ENCODE measurements around the gene GABBR2.

GABBR2 gene

DNA sequence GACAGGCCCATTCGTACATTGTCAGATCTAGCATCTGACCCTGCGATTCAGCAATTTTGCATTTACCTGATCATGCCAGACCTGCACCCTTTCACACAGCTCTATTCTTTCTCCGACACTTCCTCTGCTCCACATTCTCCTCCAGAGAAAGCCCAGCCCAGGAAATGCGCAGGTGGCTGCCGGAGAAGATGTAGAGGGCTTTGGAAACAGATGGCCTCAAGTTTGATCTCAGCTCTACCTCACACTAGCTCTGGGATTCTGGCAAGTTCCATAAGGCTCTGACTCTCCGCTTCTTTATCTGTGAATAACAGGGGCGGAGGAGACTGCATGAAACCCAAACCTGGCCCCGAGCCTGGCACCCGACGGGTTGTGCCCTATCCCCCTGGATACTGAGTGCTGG lies 61.5 kb downstream of the GABBR2 start:
- FAIRE-seq (no peak), DNase-seq (ENCODE audit: insufficient read length, low spot score) (no peak)
- TF ChIP-seq, protein P1, sequence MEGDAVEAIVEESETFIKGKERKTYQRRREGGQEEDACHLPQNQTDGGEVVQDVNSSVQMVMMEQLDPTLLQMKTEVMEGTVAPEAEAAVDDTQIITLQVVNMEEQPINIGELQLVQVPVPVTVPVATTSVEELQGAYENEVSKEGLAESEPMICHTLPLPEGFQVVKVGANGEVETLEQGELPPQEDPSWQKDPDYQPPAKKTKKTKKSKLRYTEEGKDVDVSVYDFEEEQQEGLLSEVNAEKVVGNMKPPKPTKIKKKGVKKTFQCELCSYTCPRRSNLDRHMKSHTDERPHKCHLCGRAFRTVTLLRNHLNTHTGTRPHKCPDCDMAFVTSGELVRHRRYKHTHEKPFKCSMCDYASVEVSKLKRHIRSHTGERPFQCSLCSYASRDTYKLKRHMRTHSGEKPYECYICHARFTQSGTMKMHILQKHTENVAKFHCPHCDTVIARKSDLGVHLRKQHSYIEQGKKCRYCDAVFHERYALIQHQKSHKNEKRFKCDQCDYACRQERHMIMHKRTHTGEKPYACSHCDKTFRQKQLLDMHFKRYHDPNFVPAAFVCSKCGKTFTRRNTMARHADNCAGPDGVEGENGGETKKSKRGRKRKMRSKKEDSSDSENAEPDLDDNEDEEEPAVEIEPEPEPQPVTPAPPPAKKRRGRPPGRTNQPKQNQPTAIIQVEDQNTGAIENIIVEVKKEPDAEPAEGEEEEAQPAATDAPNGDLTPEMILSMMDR (IDR thresholded peaks at IDR 0.05; ENCODE audit: insufficient read depth, missing control alignments) = no peak

DNA sequence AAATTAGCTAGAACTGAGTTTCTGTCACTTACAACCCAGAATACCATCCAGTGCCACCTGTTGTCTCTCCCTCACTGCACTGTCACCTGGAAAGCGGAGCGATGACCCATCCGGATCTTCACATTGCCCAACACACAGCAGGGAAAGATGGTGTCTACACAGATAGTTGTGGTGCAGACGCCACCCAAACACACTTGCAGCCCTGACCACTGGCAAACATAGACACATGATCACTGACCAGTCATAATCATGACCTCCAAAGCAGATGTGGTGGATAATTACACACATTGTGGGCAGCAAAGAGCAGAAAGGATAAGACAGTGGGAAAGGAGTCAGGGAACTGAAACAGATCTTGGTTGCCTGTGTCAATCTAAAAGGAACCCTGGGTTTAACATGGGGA lies 64.7 kb downstream of the GABBR2 start:
- DNase-seq (ENCODE audit: insufficient read length, low spot score) (no peak), FAIRE-seq (no peak)
- TF ChIP-seq, protein P1 (IDR thresholded peaks at IDR 0.05; ENCODE audit: insufficient read depth, missing control alignments) = no peak

DNA sequence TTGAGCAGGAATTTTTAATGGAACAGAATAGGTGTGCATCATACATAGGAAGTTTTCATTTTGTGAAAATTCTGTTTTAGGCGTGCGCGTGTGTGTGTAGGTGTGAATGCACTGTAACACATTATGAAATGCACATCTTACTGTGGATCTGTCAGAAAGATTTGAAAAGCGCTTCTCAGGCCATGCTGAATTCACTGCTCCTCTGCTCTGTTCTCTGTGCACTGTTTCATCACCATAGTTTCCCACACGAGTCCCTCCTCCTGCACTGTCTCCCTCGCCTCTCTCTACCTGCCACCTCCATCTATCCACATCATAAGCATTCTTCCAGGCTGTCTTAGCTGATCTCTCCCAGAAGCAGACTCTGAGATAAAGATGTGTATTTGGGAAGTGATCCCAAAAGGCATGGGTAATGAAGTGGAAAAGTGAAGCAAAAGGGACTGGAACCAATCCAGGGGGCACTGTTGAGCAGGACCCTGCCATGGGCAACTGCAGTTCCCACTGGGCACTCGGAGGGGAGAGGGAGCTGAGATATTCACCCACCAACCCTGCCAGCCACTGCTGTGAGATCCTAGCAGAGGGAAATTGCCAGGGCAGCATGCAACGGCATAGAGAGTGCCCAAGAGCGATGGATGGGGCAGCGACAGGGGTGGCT lies 65.9 kb downstream of the GABBR2 start:
- FAIRE-seq (no peak), DNase-seq (ENCODE audit: insufficient read length, low spot score) (no peak)
- TF ChIP-seq, protein P1 (IDR thresholded peaks at IDR 0.05; ENCODE audit: insufficient read depth, missing control alignments) = no peak

DNA sequence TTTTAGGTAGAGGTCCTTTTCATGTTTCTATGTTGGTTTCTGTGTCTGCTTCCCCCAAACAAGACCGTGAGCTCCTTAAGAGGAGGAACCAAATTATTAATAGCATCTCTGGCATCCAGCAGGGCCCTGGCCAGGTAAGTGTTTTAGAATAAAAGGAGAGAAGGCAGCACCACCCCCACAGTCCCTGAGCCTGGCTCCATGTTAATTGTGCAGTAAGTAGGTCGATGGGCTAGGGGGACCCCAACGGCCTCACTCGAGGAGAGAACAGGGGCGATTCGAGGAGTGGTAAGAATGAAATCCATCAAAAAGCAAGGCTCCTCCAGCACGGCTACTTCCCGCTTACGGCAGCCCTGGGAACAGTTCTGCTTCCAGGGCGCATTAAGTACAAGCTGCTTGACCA lies 67.0 kb downstream of the GABBR2 start:
- TF ChIP-seq, protein P1 (IDR thresholded peaks at IDR 0.05; ENCODE audit: insufficient read depth, missing control alignments) = no peak
- no peak for FAIRE-seq
- no peak for DNase-seq (ENCODE audit: insufficient read length, low spot score)

DNA sequence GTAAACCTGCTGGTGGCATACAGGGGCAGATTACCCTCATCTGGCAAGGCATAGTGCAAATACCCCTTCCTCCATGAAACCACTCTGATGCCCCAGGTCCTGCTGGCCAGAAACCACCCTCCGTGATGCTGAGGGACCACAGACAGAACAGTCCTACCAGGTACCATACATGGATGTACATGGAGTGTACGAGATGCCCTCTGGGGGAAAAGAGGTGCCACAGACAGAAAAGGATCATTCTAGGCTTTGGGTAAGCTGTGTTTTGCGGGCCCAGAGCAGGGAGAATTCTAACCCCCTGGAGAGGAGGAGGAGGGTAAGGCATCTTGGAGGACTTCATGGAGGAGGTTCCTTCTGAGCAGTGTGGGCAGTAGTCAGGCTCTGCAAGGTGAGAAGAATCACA lies 68.3 kb downstream of the GABBR2 start:
- TF ChIP-seq, protein P1 (IDR thresholded peaks at IDR 0.05; ENCODE audit: insufficient read depth, missing control alignments) = no peak
- FAIRE-seq = no peak
- DNase-seq (ENCODE audit: insufficient read length, low spot score) = no peak

DNA sequence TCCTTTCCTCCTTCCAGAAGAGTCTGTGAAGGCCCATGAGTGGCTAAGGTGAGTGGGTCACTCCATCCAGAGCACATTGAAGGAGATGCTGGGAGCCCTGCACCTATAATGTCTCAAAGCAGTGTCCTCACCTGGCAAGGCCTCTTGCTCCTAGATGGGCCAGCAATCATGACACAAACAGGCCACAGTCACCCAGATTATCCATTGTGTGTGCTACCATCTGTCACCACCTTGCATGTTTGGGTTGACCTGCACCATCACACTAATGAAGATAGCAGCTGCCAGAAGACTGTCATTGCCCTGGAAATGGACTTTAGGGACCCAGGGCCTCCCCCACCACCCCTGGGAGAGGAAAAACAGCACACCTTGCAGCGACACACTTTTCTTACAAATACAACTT lies 69.6 kb downstream of the GABBR2 start:
- TF ChIP-seq, protein P1 (IDR thresholded peaks at IDR 0.05; ENCODE audit: insufficient read depth, missing control alignments) = no peak
- no peak for FAIRE-seq
- DNase-seq (ENCODE audit: insufficient read length, low spot score) = no peak

DNA sequence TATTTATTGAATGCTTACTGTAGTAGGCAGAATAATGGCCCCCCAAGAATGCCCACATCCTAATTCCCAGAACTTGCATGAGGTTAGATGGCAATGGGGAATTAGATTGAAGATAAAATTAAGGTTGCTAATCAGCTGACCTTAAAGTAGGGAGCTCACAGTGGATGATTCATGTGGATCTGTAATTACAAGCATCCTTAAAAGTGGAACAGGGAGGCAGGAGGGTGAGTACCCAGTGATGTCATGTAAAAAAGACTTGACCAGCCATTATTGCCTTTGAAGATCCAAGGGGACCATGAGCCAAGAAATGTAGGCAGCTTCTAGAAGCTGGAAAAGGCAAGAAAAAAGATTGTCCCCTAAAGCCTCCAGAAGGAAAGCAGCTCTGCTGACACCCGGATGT lies 71.4 kb downstream of the GABBR2 start:
- TF ChIP-seq, protein P1 (IDR thresholded peaks at IDR 0.05; ENCODE audit: insufficient read depth, missing control alignments) = no peak
- DNase-seq (ENCODE audit: insufficient read length, low spot score) (no peak), FAIRE-seq (no peak)

Measured in D721Med (cell line).